A673 (cell line): Measurements from ENCODE around the gene ALDH7A1.
"Not testable (repeated sequence)": the region's sequence is repeated elsewhere in the genome, so short reads cannot be mapped to it uniquely, and the experiment has no call there.

Experiments used
- EZH2 ChIP-seq: fragments of 200-600 bp; sonication (generic); IDR thresholded peaks from 2 replicates; pipeline ENCODE4 v1.6.1; 2017; ENCODE audit warnings: borderline replicate concordance, low read depth, mild to moderate bottlenecking, mixed read lengths, antibody characterized with exemption, low read length; ENCODE audit not compliant: poor library complexity, severe bottlenecking
- TF ChIP-seq, protein P1 (sequence below): fragments of 300-800, 200-600 bp; sonication (generic); conservative IDR thresholded peaks from 2 replicates; pipeline ENCODE4 v1.5.1; 2017; ENCODE audit warnings: low read depth, mild to moderate bottlenecking, antibody characterized with exemption, low read length, moderate library complexity, mixed read lengths

DNA sequence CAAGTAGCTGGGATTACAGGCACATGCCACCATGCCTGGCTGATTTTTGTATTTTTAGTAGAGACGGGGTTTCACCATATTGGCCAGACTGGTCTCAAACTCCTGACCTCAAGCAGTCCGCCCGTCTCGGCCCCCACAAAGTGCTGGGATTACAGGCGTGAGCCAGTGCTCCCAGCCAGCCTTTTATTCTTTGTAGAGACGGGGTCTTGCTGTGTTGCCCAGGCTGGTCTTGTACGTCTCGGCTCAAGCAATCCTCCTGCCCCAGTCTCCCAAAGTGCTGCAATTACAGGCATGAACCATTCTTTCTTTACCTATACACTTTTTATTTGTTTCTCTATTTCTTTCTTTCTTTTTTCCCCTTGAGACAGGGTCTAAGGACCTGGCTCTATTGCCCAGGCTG, 22.6 kb upstream of the ALDH7A1 start:
- TF ChIP-seq, protein P1, sequence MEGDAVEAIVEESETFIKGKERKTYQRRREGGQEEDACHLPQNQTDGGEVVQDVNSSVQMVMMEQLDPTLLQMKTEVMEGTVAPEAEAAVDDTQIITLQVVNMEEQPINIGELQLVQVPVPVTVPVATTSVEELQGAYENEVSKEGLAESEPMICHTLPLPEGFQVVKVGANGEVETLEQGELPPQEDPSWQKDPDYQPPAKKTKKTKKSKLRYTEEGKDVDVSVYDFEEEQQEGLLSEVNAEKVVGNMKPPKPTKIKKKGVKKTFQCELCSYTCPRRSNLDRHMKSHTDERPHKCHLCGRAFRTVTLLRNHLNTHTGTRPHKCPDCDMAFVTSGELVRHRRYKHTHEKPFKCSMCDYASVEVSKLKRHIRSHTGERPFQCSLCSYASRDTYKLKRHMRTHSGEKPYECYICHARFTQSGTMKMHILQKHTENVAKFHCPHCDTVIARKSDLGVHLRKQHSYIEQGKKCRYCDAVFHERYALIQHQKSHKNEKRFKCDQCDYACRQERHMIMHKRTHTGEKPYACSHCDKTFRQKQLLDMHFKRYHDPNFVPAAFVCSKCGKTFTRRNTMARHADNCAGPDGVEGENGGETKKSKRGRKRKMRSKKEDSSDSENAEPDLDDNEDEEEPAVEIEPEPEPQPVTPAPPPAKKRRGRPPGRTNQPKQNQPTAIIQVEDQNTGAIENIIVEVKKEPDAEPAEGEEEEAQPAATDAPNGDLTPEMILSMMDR: not testable (repeated sequence)
- TF ChIP-seq EZH2: not testable (repeated sequence)
